Retinal pigment epithelial cell (primary cell): ENCODE measurements around the gene CKS1B.

Experiments used
- DNase-seq: peaks from one replicate; pipeline ENCODE4 v3.0.0-alpha.2; 2010; ENCODE audit warnings: low read depth
- H3K4me3 ChIP-seq: 2 replicates; pipeline ENCODE4 v1.5.1; 2011; ENCODE audit warnings: mild to moderate bottlenecking, low read length, control low read depth, moderate library complexity
- TF ChIP-seq, protein P1 (sequence below): conservative IDR thresholded peaks from 2 replicates; pipeline ENCODE4 v1.5.1; 2011; ENCODE audit warnings: low read depth, low read length, control low read depth, inconsistent platforms

The CKS1B gene

DNA sequence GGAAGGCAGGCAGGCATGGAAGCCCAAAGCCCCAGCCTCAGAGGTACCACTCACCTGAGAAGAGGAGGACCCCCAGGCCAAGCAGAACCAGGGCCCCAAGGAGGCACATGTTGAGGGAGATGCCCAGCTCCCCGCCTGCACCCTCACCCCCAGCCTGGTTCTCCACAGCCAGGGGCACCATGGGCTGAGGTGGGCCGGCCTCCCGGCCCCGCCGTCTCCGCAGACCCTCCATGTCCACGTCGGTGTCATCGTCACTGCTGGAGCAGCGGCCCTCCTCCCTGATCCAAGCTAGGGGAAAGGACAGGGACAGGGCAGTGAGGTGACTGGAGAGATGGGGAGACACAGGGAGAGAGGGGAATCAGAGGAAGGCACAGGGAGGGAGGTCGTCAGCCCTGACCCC, 26.4 kb upstream of the CKS1B start:
- DNase-seq: no peak
- TF ChIP-seq, protein P1, sequence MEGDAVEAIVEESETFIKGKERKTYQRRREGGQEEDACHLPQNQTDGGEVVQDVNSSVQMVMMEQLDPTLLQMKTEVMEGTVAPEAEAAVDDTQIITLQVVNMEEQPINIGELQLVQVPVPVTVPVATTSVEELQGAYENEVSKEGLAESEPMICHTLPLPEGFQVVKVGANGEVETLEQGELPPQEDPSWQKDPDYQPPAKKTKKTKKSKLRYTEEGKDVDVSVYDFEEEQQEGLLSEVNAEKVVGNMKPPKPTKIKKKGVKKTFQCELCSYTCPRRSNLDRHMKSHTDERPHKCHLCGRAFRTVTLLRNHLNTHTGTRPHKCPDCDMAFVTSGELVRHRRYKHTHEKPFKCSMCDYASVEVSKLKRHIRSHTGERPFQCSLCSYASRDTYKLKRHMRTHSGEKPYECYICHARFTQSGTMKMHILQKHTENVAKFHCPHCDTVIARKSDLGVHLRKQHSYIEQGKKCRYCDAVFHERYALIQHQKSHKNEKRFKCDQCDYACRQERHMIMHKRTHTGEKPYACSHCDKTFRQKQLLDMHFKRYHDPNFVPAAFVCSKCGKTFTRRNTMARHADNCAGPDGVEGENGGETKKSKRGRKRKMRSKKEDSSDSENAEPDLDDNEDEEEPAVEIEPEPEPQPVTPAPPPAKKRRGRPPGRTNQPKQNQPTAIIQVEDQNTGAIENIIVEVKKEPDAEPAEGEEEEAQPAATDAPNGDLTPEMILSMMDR: no peak
- no peak overlapping the region for H3K4me3 ChIP-seq

DNA sequence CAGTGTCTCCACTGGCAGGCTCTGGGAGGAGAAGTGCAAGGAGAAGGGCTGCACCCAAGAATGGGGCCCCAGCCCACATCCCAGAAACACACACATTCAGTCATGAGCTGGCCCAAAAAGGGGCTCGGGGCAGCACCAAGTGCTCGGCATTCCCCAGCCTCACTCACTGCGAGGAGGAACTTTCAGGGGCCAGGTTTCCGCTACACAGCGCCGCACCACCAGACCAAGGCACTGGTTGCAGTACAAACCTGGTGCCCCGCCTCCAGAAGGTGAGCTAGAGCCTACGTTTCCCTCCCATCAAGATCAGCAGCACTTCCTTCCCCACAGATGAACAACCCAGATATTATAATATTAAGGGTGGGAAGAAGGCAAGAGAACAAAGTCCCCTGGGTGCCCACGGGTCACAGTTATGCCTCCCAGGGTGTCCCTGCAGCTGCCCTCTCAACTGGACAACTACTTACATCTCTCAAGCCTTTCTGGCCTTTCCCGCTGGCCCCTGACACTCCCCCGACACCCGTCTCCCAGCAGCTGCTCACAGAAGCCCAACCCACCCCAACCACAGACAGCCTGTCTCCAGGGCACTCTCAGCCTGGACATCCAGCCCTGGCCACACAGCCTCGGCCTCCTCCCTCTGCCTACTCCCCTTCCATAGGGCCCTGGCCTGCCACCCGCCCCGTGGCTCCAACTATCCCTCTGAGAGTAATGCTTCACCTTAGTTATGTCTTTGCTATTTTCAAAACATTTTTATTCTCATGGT, 22.4 kb upstream of the CKS1B start:
- DNase-seq: no peak
- TF ChIP-seq, protein P1: no peak
- no peak overlapping the region for H3K4me3 ChIP-seq

DNA sequence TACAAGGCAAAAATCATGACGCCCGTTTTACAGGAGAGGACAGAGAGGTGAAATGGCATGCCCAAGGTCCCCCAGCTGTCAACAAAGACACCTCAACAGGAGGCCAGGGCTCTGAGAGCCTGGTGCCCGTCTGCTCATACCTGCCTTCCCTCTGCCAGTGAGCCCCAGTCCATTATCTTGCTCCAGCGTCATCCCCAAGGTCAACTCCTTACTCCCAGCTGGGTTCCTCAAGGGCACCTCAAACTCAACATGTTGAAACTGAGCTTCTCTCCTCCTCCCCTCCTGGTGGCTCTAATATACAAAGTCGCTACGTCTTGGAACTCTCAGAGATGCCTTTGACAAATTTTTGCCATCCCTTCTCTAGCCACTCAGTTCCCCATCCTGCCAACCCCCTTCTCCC, 21.8 kb upstream of the CKS1B start:
- H3K4me3 ChIP-seq: no peak overlapping the region
- TF ChIP-seq, protein P1: no peak
- no peak for DNase-seq

DNA sequence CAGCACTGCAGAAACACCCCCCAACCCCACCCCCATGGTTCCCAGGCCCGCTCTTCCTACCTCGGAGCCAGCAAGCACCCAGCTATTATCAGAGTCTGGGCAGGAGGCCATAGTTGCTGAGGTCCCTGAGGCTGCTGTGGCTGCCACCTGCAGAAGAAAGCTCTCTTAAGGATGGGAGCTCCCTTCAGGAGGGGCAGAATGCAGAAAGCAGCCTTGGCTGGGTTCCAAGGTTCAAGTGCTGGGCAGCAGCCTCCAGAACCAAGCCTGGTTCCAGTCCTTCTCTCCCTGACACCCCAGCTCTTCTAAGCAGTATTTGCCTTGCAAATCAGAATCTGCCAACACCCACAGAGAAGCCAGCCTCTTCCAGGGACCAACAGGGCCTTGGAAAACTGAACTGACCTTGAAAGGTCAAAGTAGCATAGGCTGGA, 20.9 kb upstream of the CKS1B start:
- no peak overlapping the region for H3K4me3 ChIP-seq
- DNase-seq: no peak
- TF ChIP-seq, protein P1: no peak

DNA sequence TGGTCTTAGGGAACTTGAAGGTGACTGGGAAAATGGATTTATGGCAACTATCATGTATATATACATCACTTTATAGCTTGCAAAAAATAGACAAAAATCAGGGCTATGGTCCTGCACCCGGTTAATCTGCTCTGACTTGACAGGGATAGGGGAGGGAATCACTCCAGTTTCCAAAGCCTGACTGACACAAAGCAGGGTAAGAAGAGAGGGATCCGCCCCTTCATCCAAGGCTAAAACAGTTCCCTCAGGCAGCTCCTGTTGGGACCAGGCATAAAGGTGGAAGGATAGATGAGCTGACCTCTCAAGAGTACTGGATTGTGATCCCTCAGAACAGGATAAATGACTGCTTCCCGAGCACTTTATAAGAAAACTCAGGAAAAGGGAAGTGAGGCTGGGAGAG, 19.9 kb upstream of the CKS1B start:
- H3K4me3 ChIP-seq: peak overlapping the region; percentile 77
- no peak for DNase-seq
- TF ChIP-seq, protein P1: no peak

DNA sequence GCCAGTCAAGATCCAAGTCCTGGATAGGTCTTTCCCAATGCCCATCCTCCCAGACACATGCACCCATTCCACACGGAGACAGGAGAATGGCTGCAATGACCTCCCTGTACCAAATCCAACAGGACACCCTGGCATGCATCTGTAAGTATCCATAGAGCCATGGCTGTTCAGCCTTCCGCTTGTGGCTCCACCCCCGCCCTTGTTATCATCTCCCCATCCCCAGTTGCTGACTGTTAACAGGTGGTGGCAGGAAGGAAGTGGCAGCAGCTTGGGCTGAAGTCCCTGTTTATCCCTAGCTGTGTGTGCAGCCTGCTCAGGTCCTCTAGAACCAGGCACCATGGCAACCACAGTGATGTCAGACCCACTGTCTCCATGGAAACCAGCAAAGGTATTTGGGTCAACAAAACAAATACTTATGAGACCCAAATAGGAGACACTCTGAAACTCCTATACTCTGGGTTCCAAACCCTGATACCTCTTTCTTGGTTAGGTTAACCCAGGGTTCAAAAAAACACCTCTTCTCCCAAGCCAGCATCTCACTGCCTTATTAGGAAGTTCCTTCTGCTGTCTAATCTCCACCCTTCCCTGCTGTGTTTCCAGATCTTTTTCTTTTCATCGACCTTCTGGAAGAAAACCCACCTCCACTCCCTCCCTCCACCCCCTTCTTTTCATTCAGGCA, 19.3 kb upstream of the CKS1B start:
- DNase-seq: peak; percentile 65
- peak overlapping the region; percentile 77 for H3K4me3 ChIP-seq
- TF ChIP-seq, protein P1: peak; percentile 6
